Endometrial microvascular endothelial cells (primary cell): Measurements from ENCODE around the gene BET1L. TPM values are rescaled to one million over a fixed set of nuclear protein-coding genes. Genes with fewer than 3 reads are reported as not detected.
"Not testable (repeated sequence)": the region's sequence is repeated elsewhere in the genome, so short reads cannot be mapped to it uniquely, and the experiment has no call there.

Experiments
- in situ Hi-C: cut with HindIII; loops from 2 replicates; pipeline ENCODE4 v1.10.0; 2017; ENCODE audit warnings: low sequenced_read_pairs, low pct_unique_long_range_greater_than_20kb; ENCODE audit errors: inconsistent ontology term
- total RNA-seq: library from RNA; depleted of rRNA; stranded (reverse); fragments of >200 nt; gene quantifications from one replicate; pipeline ENCODE4 v1.2.3, GENCODE V29; 2015; ENCODE audit errors: inconsistent ontology term

BET1L gene
- total RNA-seq, 1 donor from 2014 or later: 26.9 TPM

- in situ Hi-C loops: no loop called here
Observed at GRCh38 chr11:201966-202365, 5.2 kb downstream of the BET1L start.

GRCh38 chr11:200224-201003, 6.8 kb downstream of the BET1L start:
- in situ Hi-C loops: no loop called here

GRCh38 chr11:199782-200181, 7.4 kb downstream of the BET1L start:
- in situ Hi-C loops: no loop called here

- in situ Hi-C loops: no loop called here
Observed at GRCh38 chr11:199004-199581, 8.1 kb downstream of the BET1L start.

GRCh38 chr11:198236-198806, 8.9 kb downstream of the BET1L start:
- in situ Hi-C loops: no loop called here

GRCh38 chr11:197741-198235, 9.4 kb downstream of the BET1L start:
- in situ Hi-C loops: no loop called here

- in situ Hi-C loops: no loop called here
Observed at GRCh38 chr11:196786-197731, 10.1 kb downstream of the BET1L start.

- in situ Hi-C loops: not testable (repeated sequence)
Observed at GRCh38 chr11:193481-193880, 13.7 kb downstream of the BET1L start.

GRCh38 chr11:192674-193128, 14.5 kb downstream of the BET1L start, which contains the start of gene SCGB1C1:
TSS of gene SCGB1C1 (plus strand) at chr11:193078. CDS start at chr11:193100, 22 bp downstream.
- in situ Hi-C loops: not testable (repeated sequence)

- in situ Hi-C loops: not testable (repeated sequence)
Observed at GRCh38 chr11:191490-192478, 15.4 kb downstream of the BET1L start.

- in situ Hi-C loops: not testable (repeated sequence)
Observed at GRCh38 chr11:190546-190945, 16.7 kb downstream of the BET1L start.

- in situ Hi-C loops: not testable (repeated sequence)
Observed at GRCh38 chr11:189843-190311, 17.3 kb downstream of the BET1L start.

GRCh38 chr11:189200-189783, 17.9 kb downstream of the BET1L start:
- in situ Hi-C loops: not testable (repeated sequence)

GRCh38 chr11:180242-180641, 27.0 kb downstream of the BET1L start:
- in situ Hi-C loops: not testable (repeated sequence)
